Head of caudate nucleus (tissue), 42 donors: Measurements from ENCODE around the gene VWA3B.
A peak's percentile ranks its signal among the peaks of the same experiment; 100 is the strongest.

Experiments
- DNase-seq, 42 donors: peaks; one replicate each; pipeline versions ENCODE4 v3.0.0 to v3.0.0-alpha.2; 2020 to 2021; ENCODE audit warnings: mixed read lengths in 7 of 42
- intact Hi-C: fragments of 100-400 bp; cut with DNase I; formaldehyde crosslinking; loops from one replicate; pipeline ENCODE4 v1.15.0; 2022

Gene VWA3B

DNA sequence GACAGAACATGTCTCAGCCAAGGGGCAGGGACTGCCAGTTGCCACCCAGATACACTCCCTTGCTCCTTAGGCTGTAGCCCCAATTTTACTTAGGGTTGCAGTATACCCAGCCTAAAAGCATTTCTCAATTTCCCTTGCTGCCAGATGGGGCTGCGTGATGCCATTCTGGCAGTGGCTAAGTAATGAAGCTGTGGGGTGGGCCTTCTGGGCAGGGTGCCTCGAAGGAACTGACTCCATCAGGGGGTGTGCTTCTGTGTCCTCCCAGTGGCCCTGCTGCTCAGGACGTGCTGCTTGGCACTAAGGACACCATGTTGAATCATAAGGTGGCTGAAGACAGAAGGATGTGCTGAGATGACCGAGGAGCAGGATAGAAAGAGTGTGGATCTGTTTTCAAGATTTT is 74.2 kb downstream of the VWA3B start:
- intact Hi-C loops = no loop called here

DNA sequence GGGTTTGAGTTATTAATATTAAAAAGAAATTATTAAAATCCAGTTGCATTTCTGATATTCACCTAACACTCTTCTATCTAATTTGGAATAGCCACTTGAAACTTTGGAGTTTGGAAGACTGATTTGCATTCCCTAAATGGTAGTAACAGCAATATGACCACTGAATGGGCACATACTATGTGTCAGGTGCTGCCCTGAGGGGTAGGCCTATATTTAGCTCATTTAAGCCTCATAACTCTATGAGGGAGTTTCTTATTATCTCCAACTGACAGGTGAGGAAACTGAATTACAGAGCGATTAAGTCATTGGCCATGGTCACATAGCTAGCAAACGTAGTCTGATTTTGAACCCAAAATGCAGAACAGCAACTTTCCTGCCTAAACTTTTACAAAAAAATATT is 77.3 kb downstream of the VWA3B start:
- intact Hi-C loops = no loop called here
- DNase-seq = no peak

More for the DNA sequence above, 74.2 kb downstream of the VWA3B start:
- no peak for DNase-seq

DNA sequence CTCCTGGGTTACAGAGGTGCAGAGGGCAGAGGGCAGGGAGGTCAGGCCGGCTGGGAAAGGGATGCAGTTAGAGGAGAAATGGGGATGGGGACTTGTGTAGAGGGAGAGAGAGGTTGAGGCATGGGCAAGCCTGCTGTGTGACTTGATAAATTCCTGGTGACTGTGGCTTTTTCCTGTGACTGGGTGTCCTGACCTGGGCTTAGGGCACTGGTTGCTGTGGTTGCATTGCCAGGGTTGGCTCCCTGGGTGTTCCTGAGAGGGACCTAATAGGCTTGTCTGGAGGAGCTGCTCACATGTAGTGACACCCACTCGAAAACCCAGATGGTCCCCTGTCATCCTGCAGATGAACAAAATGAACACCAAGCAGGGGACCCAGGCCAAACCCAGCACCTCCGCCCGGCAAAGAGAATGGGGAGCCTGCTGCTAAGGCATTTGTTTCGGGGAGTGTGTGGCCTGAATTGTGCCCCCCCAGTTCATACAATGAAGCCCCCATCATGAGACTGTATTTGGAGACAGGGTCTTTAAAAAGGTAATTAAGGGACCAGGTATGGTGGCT is 78.6 kb downstream of the VWA3B start:
- intact Hi-C loops = no loop called here
- DNase-seq = no peak

DNA sequence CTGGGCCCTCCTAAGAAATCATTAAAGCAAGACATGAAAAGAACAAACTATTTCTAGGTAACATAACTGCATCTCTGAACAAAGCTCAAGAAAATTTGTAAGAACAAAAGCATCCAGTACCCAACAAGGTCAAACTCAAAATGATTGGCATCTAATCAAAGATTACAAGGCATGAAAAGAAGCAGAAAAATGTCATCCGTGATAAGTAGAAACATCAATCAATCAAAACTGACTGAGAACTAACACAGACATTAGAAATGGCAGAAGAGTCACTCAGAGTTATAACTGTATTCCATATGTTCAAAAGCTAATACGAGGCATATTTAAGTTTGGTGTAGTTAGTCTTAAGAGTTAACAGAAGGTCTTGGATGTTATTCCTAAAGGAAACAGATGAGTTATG is 80.9 kb downstream of the VWA3B start:
- no peak for DNase-seq
- intact Hi-C loops = no loop called here

DNA sequence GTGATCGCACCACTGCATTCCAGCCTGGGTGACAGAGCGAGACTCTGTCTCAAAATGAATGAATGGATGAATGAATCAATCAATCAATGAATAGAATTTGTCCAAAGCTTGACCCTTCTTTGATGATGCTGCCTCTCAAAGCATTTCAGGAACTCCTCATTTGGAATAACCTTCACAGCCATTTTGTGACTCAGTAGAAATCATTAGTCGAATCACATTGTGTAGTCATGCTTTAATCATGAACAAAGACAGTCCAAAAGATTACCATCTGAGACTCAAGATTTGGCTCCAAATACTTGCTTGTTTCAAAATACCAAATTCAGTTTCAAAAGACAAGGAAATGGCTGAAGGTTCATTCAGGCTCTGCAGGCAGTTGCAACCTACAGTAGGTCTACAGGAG is 83.1 kb downstream of the VWA3B start:
- no peak for DNase-seq

DNA sequence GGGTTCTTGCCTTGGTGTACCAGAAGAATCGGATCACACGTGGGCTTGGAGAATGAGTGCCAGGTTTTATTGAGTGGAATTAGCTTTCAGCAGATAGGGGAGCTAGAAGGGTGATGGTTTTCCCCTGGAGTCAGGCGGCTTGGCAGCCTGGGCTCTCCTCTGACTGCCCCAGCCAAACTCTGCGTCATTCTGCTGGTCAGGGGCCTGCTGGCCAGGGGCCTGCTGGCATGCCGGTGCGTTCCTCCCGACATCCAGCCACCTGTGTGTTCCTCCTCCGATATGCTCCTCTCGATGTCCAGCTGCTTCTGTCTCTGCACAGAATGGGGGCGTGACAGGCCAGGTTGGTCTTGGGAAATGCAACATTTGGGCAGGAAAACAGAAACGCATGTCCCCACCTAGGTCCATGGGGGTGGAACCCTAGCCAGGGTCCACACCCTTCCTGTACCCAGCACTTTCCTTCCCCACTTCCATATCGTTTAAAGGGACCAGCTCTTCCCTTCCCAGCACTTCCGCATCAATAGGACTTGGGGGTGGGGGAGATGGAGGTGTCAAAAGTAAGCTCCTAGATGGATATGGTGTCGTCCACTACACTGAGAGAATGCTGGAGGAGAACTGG is 85.3 kb downstream of the VWA3B start:
- DNase-seq = no peak
- intact Hi-C loops = no loop called here

More for the DNA sequence above, 83.1 kb downstream of the VWA3B start:
- intact Hi-C loops = no loop called here

DNA sequence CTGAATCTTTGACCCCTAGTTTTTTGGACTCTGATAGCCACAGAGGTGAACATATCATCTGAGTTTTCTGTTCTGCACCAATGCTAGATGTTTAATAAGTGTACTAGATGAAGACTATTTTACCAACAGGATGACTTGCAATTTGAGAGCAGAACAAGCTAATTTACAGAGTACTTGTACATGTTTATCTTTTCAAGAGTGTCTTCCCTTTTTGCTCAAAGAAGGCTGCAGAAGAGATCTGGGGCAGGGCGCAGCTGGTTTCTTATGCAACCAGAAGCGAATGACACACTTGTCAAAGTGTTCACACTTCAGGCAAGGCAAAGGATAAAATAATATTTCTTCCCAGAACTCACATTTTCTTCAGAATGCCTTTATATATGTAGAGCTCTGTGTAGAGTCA is 86.0 kb downstream of the VWA3B start:
- peak in 34 of 42 donors; percentile 28 to 83 (median 52) for DNase-seq
- intact Hi-C loops = no loop called here

DNA sequence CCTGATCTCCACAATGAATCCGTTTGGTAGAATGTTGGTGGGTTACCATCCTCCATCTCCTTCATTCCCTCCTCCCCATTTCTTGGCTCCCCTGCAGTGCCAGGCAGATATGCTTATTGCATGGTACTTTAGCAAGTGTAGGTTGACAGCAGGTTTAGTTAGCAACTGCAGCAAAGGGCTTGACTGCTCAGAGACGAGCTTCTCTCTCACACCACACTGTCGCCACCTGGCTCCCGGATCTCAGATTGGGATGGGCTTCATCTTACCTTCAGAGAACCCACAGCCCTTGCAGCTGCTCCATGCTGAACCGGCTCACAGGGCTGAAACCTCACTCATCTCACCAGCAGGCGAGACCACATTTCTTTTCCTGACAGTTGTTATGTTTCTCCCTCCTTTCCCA is 88.8 kb downstream of the VWA3B start:
- intact Hi-C loops = no loop called here
- DNase-seq = peak in 10 of 42 donors; percentile 13 to 52 (median 24)

DNA sequence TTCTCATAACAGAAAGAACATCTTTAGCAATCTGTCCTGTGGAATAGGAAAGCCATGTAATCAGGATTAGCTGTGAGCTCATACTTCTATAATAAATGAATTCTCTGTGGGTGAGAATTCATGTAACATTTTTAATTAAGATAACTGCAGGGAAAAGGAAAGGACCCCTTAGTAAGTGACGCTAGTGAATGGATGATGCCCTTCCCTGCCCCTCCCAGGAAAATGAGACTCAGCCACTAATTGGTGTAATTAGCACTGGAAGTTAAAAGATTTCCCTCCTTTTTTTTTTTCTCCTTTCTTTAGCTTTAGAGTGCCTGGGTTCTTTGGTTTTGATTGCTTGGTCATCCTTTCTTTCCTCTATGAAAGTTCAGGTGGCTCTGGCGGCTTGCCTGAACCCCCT is 90.3 kb downstream of the VWA3B start:
- no peak for DNase-seq
- intact Hi-C loops = no loop called here

DNA sequence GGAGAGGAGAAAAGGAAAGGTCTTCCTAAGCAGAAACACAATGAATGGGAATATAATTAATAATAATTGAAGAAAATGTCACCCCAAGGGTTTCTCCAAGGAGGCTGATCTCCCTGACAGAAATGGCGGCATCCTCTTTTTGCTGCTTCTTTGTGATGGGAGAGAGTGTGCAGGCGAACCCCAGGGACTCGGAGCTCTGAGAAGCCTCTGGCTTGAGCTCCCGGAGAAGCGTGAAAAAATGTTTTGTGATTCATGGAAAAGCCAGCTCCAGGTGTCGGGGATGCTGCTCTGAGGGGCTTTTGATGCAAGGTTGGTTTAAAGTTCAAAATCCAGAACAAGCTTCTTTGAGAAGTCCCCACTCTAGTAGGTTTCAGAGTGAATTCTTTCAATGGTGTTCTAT is 91.0 kb downstream of the VWA3B start:
- intact Hi-C loops = no loop called here

DNA sequence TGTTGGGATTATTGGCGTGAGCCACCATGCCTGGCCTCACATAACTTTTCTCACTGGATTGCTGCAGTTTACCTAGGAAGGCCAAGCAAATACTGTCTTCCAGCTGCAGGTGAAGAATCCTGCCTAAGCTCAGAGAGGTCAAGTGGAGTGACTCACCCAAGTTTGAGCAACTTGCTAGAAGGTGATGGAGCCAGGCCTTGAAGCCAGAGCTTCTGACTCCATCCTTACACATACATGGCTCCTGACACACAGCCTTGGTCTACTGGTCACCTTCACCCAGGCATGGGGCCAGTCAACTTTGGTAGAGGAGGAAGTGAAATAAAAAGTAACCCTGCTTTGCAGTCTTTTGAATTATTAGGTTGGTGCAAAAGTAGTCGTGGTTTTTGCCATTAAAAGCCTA is 93.5 kb downstream of the VWA3B start:
- DNase-seq = no peak
- intact Hi-C loops = no loop called here

More for the DNA sequence above, 91.0 kb downstream of the VWA3B start:
- DNase-seq = no peak

DNA sequence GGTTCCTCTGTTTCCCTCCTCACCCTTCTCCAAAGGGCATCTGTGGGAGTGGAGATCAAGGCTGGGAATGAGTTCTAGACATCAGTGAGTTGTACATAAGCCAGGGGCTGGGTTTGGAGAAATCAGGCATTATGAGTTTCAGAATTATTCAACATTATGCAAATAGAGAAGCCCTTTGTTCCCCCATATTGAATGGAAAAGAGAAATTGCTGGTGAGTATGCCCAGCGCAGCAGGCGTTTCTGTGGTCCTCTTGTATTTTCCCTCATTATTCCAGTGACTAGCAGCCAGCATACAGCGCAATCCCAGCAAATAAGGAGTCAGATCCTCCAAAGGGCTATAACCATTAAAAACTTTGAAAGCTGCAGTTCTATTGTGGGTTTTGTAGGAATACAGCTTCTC is 94.4 kb downstream of the VWA3B start:
- no peak for DNase-seq
- intact Hi-C loops = no loop called here

DNA sequence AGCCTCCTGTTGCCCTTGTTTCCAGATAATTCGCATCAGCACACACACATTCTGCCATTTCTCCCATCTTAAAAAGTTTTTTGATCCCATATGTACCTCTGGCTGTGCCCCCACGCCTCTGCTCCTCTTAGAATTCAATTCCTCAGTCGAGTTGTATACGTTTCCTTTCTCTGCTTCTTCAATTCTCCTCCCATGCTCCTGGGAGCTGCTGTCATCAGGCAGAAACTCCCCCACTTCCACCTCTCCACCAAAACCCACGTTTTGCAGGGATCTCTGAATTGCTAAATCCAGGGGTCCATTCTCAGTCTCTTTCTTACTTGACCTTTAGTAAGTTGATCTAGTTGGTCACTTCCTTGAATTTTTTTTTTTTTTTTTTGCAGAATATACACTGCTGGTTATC is 98.8 kb downstream of the VWA3B start:
- intact Hi-C loops = no loop called here

DNA sequence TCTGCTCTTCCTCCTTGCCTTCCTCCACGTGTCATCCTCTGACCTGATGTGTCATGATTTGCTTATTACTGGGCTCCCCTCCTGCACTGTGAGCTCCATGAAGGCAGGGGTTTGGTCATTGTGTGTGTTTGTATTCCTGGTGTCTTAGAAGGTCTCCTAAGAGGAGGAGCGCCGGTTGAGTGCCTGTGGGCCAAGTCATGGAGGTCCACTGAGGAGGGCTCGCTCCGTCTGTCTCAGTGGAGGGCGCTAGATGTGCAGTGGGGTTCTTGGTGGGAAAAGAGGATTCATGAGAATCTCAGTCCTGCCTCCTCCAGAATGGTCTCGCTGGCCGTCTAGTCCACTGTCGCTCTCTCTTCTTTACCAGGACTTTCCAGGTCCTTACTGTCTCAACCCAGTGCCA is 100.2 kb downstream of the VWA3B start:
- intact Hi-C loops = no loop called here
- DNase-seq = no peak

More for the DNA sequence above, 98.8 kb downstream of the VWA3B start:
- peak in 20 of 42 donors; percentile 4 to 74 (median 36) for DNase-seq

DNA sequence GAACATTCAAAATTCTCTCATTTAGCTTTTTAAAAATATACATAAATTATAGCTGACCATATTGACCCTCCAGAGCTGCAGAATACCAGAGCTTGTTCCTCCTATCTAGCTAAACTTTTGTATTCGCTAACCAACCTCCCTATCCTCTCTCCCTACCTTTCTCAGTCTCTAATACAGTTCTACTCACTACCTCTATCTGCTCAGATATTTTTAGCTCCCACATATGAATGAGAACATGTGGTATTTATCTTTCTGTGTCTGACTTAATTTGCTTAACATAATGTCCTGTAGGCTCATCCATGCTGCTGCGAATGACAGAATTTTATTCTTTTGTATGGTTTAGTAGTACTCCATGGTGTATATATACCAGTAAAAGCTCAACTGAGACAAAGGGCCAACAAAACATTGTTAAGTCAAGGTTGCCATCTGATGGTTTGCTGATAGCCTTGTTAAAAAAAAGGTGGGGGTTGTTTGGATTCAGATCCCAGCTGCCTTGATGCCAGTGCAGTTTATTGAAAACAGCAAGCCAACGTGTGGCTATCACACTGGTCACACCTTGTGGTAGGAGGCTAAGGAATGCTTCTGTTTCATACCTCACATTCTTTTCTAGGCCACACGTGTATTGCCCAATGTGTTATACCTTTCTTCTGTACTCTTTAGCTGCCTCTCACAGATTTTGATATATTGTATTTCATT is 101.5 kb downstream of the VWA3B start:
- DNase-seq = no peak
- intact Hi-C loops = no loop called here

DNA sequence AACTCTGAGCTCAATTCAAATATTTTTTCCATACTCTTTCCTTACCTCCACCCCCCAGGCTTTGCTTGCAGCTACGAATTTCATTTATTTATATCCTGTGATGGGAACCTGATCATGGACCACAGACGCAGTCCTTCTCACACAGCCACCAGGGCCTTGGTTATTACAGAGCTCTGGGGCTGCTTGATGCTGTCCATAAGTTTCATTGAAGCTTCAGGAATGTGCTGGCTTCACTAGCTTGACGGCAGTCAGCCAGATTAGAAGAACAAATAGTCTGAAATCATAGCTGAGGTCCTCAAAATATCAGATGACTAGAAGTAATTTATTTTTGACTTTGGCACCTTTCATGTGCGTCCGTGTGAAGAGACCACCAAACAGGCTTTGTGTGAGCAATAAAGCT is 104.9 kb downstream of the VWA3B start:
- DNase-seq = no peak
- intact Hi-C loops = no loop called here

DNA sequence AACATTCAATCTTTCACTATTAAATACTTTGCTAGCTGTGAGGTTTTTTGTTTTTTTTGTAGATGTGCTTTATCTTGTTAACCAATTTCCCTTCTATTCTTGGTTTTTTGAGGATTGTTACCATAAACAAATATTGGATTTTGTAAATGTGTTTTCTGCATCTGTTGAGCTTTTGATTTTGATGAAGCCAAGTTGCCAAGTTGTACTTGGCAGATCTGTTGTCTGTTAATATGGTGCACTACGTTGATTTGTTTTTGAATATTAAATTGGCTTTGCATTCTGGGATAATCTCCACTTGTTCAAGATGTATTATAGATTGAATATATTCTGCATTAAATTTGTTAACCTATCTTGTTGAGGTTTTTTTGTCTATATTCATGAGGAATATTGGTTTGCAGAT is 114.6 kb downstream of the VWA3B start:
- intact Hi-C loops = no loop called here
- no peak for DNase-seq

DNA sequence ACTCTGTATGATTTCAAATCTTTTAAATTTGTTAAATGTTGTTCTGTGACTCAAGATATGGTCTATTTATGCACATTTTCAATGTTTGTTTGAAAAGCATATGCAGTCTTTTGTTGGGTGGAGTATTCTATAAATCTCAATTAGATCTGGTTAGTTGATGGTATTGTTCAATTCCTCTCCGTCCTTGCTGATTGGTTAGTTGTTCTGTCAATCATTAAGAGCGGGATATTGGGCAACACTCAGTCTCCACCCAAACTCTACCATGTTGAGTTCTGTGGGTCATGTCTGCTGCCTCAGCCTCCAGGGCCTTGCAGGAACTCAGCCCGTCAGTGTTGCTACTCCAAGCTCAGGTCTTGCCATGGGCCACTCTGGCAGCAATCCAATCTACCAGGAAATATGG is 118.9 kb downstream of the VWA3B start:
- intact Hi-C loops = no loop called here
- DNase-seq = no peak

DNA sequence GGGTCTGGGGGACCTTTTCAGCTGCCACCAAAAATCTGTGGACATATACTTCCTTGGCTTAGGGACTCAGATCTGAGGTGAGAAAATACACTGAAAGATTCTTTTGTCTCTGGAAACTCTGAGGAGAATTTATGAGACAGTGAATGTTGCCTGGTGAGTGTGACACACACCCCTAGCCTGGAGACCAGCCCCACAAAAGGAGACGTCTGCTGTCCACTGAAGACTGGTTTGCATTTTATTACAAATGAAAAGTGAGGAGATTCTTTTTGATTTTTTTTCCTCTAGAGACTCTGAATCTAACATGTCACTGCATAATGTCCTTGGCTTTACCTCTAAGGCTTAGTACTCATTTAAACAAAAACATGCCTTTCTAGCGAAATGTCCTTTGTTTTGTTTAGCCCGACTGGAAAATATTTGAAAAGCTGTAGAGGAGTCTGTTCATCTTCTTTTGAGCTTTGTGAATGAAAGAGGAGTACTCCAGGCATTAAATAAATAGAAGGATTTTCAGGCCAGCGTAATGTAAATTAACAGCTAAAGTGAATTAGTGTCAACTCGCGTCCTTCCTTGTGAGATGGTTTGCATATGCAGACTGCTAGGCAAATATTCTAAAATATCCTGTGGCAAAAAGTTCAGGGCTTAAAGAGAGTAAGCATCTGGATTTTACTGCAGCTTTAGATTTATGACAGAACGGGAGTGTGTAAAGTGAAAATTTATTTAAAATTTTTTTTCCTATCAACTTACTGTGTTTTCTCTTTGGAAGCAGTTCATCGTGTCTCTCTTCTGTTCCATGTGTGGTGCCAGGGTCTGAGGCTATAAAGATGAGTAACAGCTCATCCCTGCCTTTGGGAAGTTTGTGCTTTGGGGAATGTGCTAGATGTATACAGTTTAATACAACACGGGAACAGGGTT is 125.4 kb downstream of the VWA3B start:
- intact Hi-C loops = no loop called here
- no peak for DNase-seq

DNA sequence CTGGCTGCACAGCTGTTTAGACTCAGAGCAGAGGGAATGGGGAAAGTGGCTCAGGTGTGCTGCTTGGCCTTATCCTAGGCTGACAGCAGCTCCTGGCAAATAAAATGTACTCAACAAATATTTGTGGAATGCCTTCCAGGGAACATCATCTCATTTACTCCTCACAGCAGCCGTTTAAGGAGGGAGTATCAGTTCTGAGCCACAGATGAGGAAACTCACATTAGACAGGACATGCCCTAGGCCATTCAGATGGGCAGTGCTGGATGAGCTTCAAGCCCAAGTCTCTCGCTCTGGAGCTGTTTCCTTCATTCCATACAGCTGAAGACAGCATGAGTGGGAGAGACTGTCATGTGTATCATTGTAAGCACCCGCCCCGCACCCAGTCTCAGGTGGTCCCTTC is 129.6 kb downstream of the VWA3B start:
- no peak for DNase-seq
- intact Hi-C loops = no loop called here
